ENCODE results near the gene CRTC1.

DNA sequence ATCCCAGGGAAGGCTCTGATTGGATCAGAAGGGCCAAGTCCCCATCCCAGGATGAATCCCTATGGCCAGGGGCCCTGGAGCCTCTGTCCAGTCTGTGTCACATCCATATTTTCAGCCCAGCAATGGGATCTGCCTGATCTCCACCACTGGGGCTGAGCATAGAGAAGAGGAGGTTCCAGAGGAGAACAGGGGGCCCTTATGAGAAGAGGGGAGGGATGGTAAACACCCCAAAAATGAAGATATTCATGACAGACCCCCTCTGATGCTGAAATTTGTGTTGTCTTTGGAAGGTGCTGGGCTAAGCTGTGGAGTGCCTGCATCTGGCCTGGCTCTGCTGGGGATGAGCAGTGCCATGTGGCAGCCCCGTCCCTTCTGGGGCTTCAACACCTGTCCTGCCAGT, 32.2 kb upstream of the CRTC1 start:
- TF ChIP-seq, protein P1, sequence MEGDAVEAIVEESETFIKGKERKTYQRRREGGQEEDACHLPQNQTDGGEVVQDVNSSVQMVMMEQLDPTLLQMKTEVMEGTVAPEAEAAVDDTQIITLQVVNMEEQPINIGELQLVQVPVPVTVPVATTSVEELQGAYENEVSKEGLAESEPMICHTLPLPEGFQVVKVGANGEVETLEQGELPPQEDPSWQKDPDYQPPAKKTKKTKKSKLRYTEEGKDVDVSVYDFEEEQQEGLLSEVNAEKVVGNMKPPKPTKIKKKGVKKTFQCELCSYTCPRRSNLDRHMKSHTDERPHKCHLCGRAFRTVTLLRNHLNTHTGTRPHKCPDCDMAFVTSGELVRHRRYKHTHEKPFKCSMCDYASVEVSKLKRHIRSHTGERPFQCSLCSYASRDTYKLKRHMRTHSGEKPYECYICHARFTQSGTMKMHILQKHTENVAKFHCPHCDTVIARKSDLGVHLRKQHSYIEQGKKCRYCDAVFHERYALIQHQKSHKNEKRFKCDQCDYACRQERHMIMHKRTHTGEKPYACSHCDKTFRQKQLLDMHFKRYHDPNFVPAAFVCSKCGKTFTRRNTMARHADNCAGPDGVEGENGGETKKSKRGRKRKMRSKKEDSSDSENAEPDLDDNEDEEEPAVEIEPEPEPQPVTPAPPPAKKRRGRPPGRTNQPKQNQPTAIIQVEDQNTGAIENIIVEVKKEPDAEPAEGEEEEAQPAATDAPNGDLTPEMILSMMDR (IDR thresholded peaks at IDR 0.05), result no peak
- TF ChIP-seq ZNF302 (CRISPR knock-in tag; IDR thresholded peaks at IDR 0.05) (no peak), CHD2 (IDR thresholded peaks at IDR 0.05; ENCODE audit: low read length, partially characterized antibody) (no peak), CEBPB (IDR thresholded peaks at IDR 0.05) (no peak)

Data from A549 (cell line).